H1 (cell line): Measurements from ENCODE around the gene ACTR5.

Experiments
- NANOG ChIP-seq: IDR thresholded peaks from 2 replicates; pipeline ENCODE4 v1.6.1; 2011; ENCODE audit warnings: low read length, low read depth, mild to moderate bottlenecking, inconsistent platforms; ENCODE audit not compliant: insufficient read depth, poor library complexity, severe bottlenecking
- POLR2AphosphoS5 ChIP-seq: IDR thresholded peaks from 2 replicates; pipeline ENCODE4 v1.6.1; 2011; ENCODE audit warnings: low read depth, low read length

GRCh38 chr20:38723848-38724625 lies 24.2 kb upstream of the ACTR5 start, which contains the start of gene SLC32A1:
- TF ChIP-seq NANOG (no peak), POLR2AphosphoS5 (no peak)
